Activated naive CD8-positive, alpha-beta T cell (primary cell): ENCODE results near the gene KRTAP19-2.

Experiments
- H3K27ac Mint-ChIP-seq: one replicate; pipeline ENCODE4 v1.8.0; 2021; ENCODE audit warnings: mixed read lengths
- H3K27me3 Mint-ChIP-seq: one replicate; pipeline ENCODE4 v1.8.0; 2021; ENCODE audit warnings: mixed read lengths
- H3K36me3 Mint-ChIP-seq: one replicate; pipeline ENCODE4 v1.8.0; 2021; ENCODE audit warnings: mixed read lengths
- H3K4me1 Mint-ChIP-seq: one replicate; pipeline ENCODE4 v1.8.0; 2021; ENCODE audit warnings: low read depth, mixed read lengths
- H3K4me3 Mint-ChIP-seq: one replicate; pipeline ENCODE4 v1.8.0; 2021; ENCODE audit warnings: mild to moderate bottlenecking, mixed read lengths
- H3K9me3 Mint-ChIP-seq: one replicate; pipeline ENCODE4 v1.8.0; 2021; ENCODE audit warnings: low read depth, mixed read lengths

Gene KRTAP19-2

DNA sequence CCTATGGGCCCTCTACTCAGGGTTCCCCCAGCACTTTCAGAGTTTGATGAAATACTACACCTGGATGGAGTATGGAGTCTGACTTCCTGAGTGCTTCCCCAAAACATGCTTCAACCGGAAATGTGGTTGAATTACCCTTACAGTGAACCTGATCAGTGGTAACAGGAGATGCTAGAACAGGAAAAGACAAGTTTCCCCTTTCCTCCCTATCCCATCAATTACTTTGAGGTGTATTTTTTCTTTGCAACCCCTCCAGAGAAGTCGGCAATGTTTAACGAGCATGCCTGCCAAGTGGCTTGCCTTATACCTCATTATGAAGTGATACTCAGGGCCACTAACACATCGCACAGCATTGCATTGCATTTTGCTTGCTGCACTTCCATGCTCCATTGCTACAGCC is 40.2 kb downstream of the KRTAP19-2 start:
- Mint-ChIP-seq H3K4me1 (peaks cover 4% of the 10 kb centered on the region), H3K36me3 (no peaks in the 10 kb centered on the region), H3K9me3 (no peaks in the 10 kb centered on the region)

DNA sequence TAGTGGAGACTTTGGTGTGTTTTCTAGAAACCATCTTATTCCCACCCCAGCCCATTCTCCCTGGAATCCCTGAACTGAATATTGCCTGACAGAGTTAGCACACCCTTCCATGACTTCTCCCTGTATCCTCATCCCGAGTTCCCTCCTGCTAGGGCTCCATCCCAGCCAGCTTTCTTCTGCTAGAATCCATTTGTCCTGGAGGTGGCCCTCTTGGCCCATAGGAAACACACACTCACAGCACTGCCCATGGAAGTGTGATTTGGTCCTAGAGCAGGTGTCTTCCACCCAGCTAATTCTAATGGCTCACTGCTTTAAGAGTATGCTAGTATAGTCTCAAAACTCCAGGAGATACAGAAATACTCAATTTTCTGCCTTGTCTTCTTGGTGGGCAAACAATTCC is 43.0 kb downstream of the KRTAP19-2 start:
- H3K27ac Mint-ChIP-seq = no peak overlapping the region
- peaks cover 4% of the 10 kb centered on the region for H3K27me3 Mint-ChIP-seq
- peaks cover 4% of the 10 kb centered on the region for H3K4me1 Mint-ChIP-seq
- H3K36me3 Mint-ChIP-seq = no peaks in the 10 kb centered on the region
- no peak overlapping the region for H3K4me3 Mint-ChIP-seq
- H3K9me3 Mint-ChIP-seq = no peaks in the 10 kb centered on the region

More for the DNA sequence above, 40.2 kb downstream of the KRTAP19-2 start:
- H3K4me3 Mint-ChIP-seq = no peak overlapping the region
- no peak overlapping the region for H3K27ac Mint-ChIP-seq
- H3K27me3 Mint-ChIP-seq = peaks cover 6% of the 10 kb centered on the region

DNA sequence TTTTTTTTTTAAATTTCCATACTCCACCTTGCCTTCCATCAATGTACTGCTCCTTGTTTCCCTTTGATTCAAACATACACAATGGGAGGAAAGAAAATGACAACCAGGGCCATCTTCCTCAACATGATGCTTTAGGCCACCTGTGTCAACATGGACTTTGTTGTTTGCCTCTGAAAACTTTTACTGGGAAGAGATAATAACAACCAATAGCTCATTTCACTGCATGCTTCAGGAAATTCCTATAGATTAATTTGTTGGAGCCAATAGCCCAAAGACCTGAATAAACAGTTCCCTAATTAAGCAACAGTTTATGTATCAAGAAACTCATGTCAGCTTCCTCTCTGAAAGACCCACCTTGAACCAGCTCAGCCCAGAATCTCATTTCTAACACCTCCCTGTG is 44.0 kb downstream of the KRTAP19-2 start:
- peaks cover 6% of the 10 kb centered on the region for H3K27me3 Mint-ChIP-seq
- no peaks in the 10 kb centered on the region for H3K36me3 Mint-ChIP-seq
- no peak overlapping the region for H3K4me3 Mint-ChIP-seq
- H3K27ac Mint-ChIP-seq = no peak overlapping the region
- no peaks in the 10 kb centered on the region for H3K9me3 Mint-ChIP-seq
- peaks cover 4% of the 10 kb centered on the region for H3K4me1 Mint-ChIP-seq

DNA sequence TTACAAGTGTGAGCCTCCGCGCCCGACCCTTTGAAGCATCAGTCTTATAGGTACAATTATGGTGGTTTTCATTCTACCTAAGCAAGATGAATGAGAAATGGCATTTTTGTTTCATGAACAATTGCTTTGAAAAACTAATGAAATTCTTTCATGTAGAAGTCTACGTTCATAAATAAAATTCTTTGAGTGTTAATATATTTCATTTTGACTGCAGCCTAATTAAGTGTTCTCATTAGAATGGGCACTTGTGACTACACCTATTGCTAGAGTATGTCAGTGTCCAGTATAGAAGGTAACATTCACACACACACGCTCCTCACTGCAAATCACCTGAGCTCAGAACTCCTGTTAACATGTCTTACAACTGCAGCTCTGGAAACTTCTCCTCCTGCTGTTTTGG is 47.3 kb downstream of the KRTAP19-2 start, which contains the start of gene KRTAP15-1:
Gene KRTAP15-1 (plus strand): TSS at position 301 of the 400 bp plus-strand sequence. CDS start 53 bp downstream, at position 354.
- Mint-ChIP-seq H3K4me3 (no peak within 1 kb of the TSS), H3K27ac (no peak within 1 kb of the TSS)

More for the DNA sequence above, 47.3 kb downstream of the KRTAP19-2 start, which contains the start of gene KRTAP15-1:
- H3K9me3 Mint-ChIP-seq = no peaks in the 10 kb centered on the region
- H3K36me3 Mint-ChIP-seq = no peaks in the 10 kb centered on the region
- H3K4me1 Mint-ChIP-seq = no peaks in the 10 kb centered on the region
- peaks cover 5% of the 10 kb centered on the region for H3K27me3 Mint-ChIP-seq
